ENCODE data around the gene CEBPA. TPM values are rescaled to one million over a fixed set of nuclear protein-coding genes. Genes with fewer than 3 reads are reported as not detected.
"Not testable (repeated sequence)": the region's sequence is repeated elsewhere in the genome, so short reads cannot be mapped to it uniquely, and the experiment has no call there.

The CEBPA gene
- total RNA-seq, 5 donors from 2014 or later (not counting 1 experiment from before 2014, with no cell fraction given) = 1.1 to 2.1 (median 1.8) TPM

GRCh38 chr19:33295621-33296487 is 6.5 kb downstream of the CEBPA start:
- H3K27ac ChIP-seq (ENCODE audit: low read length) = no peak overlapping the region
- peaks cover 0 to 6% of the 10 kb centered on the region in 2 experiments for H3K4me1 ChIP-seq (ENCODE audit: control insufficient read depth in 1 of 2, extremely low read depth in 1 of 2, insufficient read depth in 2 of 2, low read length in 2 of 2)
- ChIA-PET CTCF (no interaction called here), POLR2A (interaction anchor here in 1 of 2 donors (0.6 kb wide), 2 partner anchors 32 to 1973 kb away, joined by 3 to 7 read pairs; partner anchors contain the start of gene USF2)
- H3K36me3 Mint-ChIP-seq = no peaks in the 10 kb centered on the region
- peaks cover 0 to 4% (median 2%) of the 10 kb centered on the region in 3 donors for H3K4me1 Mint-ChIP-seq
- peaks cover 0 to 68% of the 10 kb centered on the region in 2 experiments for H3K27me3 ChIP-seq (replicated peaks in 1 of 2; ENCODE audit: control insufficient read depth in 2 of 2, extremely low read depth in 1 of 2, insufficient read depth in 2 of 2, low read length in 1 of 2)
- no peak overlapping the region for H3K4me3 ChIP-seq (ENCODE audit: control insufficient read depth in 1 of 2, extremely low read depth in 1 of 2, low read length in 1 of 2)
- H3K4me3 Mint-ChIP-seq = no peak overlapping the region
- peak in 4 of 35 experiments; percentile 13 to 36 (median 24) for DNase-seq
- no peaks in the 10 kb centered on the region for H3K36me3 ChIP-seq (ENCODE audit: control insufficient read depth in 2 of 2, extremely low read depth in 1 of 2, insufficient read depth in 1 of 2, low read length in 1 of 2)
- H3K9me3 Mint-ChIP-seq = no peaks in the 10 kb centered on the region
- no peak overlapping the region for H3K27ac Mint-ChIP-seq
- peaks cover 22 to 41% of the 10 kb centered on the region in 2 donors for H3K27me3 Mint-ChIP-seq
- H3K9me3 ChIP-seq = no peaks in the 10 kb centered on the region
- no peak for ATAC-seq (replicated peaks in 1 of 4)
- WGBS (ENCODE audit: insufficient coverage) = 78% methylated on average over 10 of the region's 12 CpGs

GRCh38 chr19:33295046-33295445 is 7.3 kb downstream of the CEBPA start:
- DNase-seq, H3K27ac Mint-ChIP-seq: not testable (repeated sequence)

GRCh38 chr19:33294058-33294798 is 8.1 kb downstream of the CEBPA start:
- DNase-seq = no peak

More at GRCh38 chr19:33295046-33295445, 7.3 kb downstream of the CEBPA start:
- H3K4me1 Mint-ChIP-seq; H3K9me3 Mint-ChIP-seq; CTCF ChIA-PET; H3K36me3 Mint-ChIP-seq; H3K27ac ChIP-seq (ENCODE audit: low read length); H3K36me3 ChIP-seq (ENCODE audit: control insufficient read depth in 2 of 2, extremely low read depth in 1 of 2, insufficient read depth in 1 of 2, low read length in 1 of 2); H3K4me1 ChIP-seq (ENCODE audit: control insufficient read depth in 1 of 2, extremely low read depth in 1 of 2, insufficient read depth in 2 of 2, low read length in 2 of 2); H3K4me3 Mint-ChIP-seq; ATAC-seq (replicated peaks in 1 of 4); H3K4me3 ChIP-seq (ENCODE audit: control insufficient read depth in 1 of 2, extremely low read depth in 1 of 2, low read length in 1 of 2); H3K9me3 ChIP-seq: not testable (repeated sequence)
- H3K27me3 ChIP-seq (replicated peaks in 1 of 2; ENCODE audit: control insufficient read depth in 2 of 2, extremely low read depth in 1 of 2, insufficient read depth in 2 of 2, low read length in 1 of 2) = peaks cover 0 to 65% of the 10 kb centered on the region in 2 experiments
- WGBS (ENCODE audit: insufficient coverage) = 89% methylated on average over 3 of the region's 7 CpGs
- H3K27me3 Mint-ChIP-seq = peaks cover 19 to 33% of the 10 kb centered on the region in 2 donors
- POLR2A ChIA-PET = interaction anchor here in 1 of 2 donors (0.7 kb wide), 1 partner anchor 26 kb away, joined by 3 read pairs; no protein-coding TSS in a partner anchor

GRCh38 chr19:33293255-33294057 is 8.9 kb downstream of the CEBPA start:
- ATAC-seq (replicated peaks in 1 of 4) = no peak
- Histone ChIP-seq H3K4me3 (ENCODE audit: control insufficient read depth in 1 of 2, extremely low read depth in 1 of 2, low read length in 1 of 2) (no peak overlapping the region), H3K27me3 (replicated peaks in 1 of 2; ENCODE audit: control insufficient read depth in 2 of 2, extremely low read depth in 1 of 2, insufficient read depth in 2 of 2, low read length in 1 of 2) (peaks cover 0 to 56% of the 10 kb centered on the region in 2 experiments), H3K27ac (ENCODE audit: low read length) (no peak overlapping the region), H3K4me1 (ENCODE audit: control insufficient read depth in 1 of 2, extremely low read depth in 1 of 2, insufficient read depth in 2 of 2, low read length in 2 of 2) (no peaks in the 10 kb centered on the region), H3K36me3 (ENCODE audit: control insufficient read depth in 2 of 2, extremely low read depth in 1 of 2, insufficient read depth in 1 of 2, low read length in 1 of 2) (no peaks in the 10 kb centered on the region), H3K9me3 (no peaks in the 10 kb centered on the region)
- Mint-ChIP-seq H3K36me3 (peaks cover 6% of the 10 kb centered on the region), H3K4me3 (no peak overlapping the region), H3K4me1 (peaks cover 0 to 4% (median 0%) of the 10 kb centered on the region in 3 donors), H3K27ac (no peak overlapping the region), H3K9me3 (peaks cover 5 to 14% (median 7%) of the 10 kb centered on the region in 3 donors), H3K27me3 (peaks cover 15 to 24% of the 10 kb centered on the region in 2 donors)
- ChIA-PET POLR2A (no interaction called here), CTCF (no interaction called here)
- WGBS (ENCODE audit: insufficient coverage) = 28% methylated on average over 19 of the region's 22 CpGs
- DNase-seq = no peak

More at GRCh38 chr19:33294058-33294798, 8.1 kb downstream of the CEBPA start:
- H3K9me3 ChIP-seq = no peaks in the 10 kb centered on the region
- WGBS (ENCODE audit: insufficient coverage) = 77% methylated on average over 3 of the region's 13 CpGs
- Mint-ChIP-seq H3K36me3 (no peaks in the 10 kb centered on the region), H3K9me3 (peaks cover 0 to 6% (median under 1%) of the 10 kb centered on the region in 3 donors), H3K27ac (no peak overlapping the region), H3K4me1 (peaks cover 0 to 4% (median 0%) of the 10 kb centered on the region in 3 donors), H3K27me3 (peaks cover 19 to 29% of the 10 kb centered on the region in 2 donors), H3K4me3 (no peak overlapping the region)
- H3K4me1 ChIP-seq (ENCODE audit: control insufficient read depth in 1 of 2, extremely low read depth in 1 of 2, insufficient read depth in 2 of 2, low read length in 2 of 2) = no peaks in the 10 kb centered on the region
- peaks cover 0 to 62% of the 10 kb centered on the region in 2 experiments for H3K27me3 ChIP-seq (replicated peaks in 1 of 2; ENCODE audit: control insufficient read depth in 2 of 2, extremely low read depth in 1 of 2, insufficient read depth in 2 of 2, low read length in 1 of 2)
- no peak for ATAC-seq (replicated peaks in 1 of 4)
- no peak overlapping the region for H3K27ac ChIP-seq (ENCODE audit: low read length)
- POLR2A ChIA-PET = no interaction called here
- no peak overlapping the region for H3K4me3 ChIP-seq (ENCODE audit: control insufficient read depth in 1 of 2, extremely low read depth in 1 of 2, low read length in 1 of 2)
- CTCF ChIA-PET = no interaction called here
- H3K36me3 ChIP-seq (ENCODE audit: control insufficient read depth in 2 of 2, extremely low read depth in 1 of 2, insufficient read depth in 1 of 2, low read length in 1 of 2) = no peaks in the 10 kb centered on the region

GRCh38 chr19:33292595-33293254 is 9.6 kb downstream of the CEBPA start:
- Mint-ChIP-seq H3K27ac (no peak overlapping the region), H3K27me3 (peaks cover 15 to 26% of the 10 kb centered on the region in 2 donors), H3K4me1 (peaks cover 0 to 4% (median 4%) of the 10 kb centered on the region in 3 donors), H3K4me3 (no peak overlapping the region), H3K9me3 (peaks cover 5 to 21% (median 11%) of the 10 kb centered on the region in 3 donors), H3K36me3 (peaks cover 9% of the 10 kb centered on the region)
- ChIA-PET CTCF (interaction anchor here in 1 of 2 donors (0.6 to 0.7 kb wide), 2 partner anchors 80 to 417 kb away, joined by 3 read pairs; no protein-coding TSS in a partner anchor), POLR2A (no interaction called here)
- peaks cover 0 to 49% of the 10 kb centered on the region in 2 experiments for H3K27me3 ChIP-seq (replicated peaks in 1 of 2; ENCODE audit: control insufficient read depth in 2 of 2, extremely low read depth in 1 of 2, insufficient read depth in 2 of 2, low read length in 1 of 2)
- H3K36me3 ChIP-seq (ENCODE audit: control insufficient read depth in 2 of 2, extremely low read depth in 1 of 2, insufficient read depth in 1 of 2, low read length in 1 of 2) = no peaks in the 10 kb centered on the region
- no peak overlapping the region for H3K27ac ChIP-seq (ENCODE audit: low read length)
- DNase-seq = no peak
- 83% methylated on average over 15 of the region's 16 CpGs for WGBS (ENCODE audit: insufficient coverage)
- H3K9me3 ChIP-seq = peaks cover 2% of the 10 kb centered on the region
- no peak overlapping the region for H3K4me3 ChIP-seq (ENCODE audit: control insufficient read depth in 1 of 2, extremely low read depth in 1 of 2, low read length in 1 of 2)
- no peaks in the 10 kb centered on the region for H3K4me1 ChIP-seq (ENCODE audit: control insufficient read depth in 1 of 2, extremely low read depth in 1 of 2, insufficient read depth in 2 of 2, low read length in 2 of 2)
- no peak for ATAC-seq (replicated peaks in 1 of 4)

Measured in T-cell (primary cell).